Endodermal cell (in vitro differentiated cells): Measurements from ENCODE around the gene SLC4A4. TPM values are rescaled to one million over a fixed set of nuclear protein-coding genes. Genes with fewer than 3 reads are reported as not detected.

Experiments used
- DNase-seq: peaks from one replicate; pipeline ENCODE4 v3.0.0-alpha.2; 2017
- H3K27ac ChIP-seq: 2 replicates; pipeline ENCODE4 v1.5.1; 2013; ENCODE audit warnings: mild to moderate bottlenecking, low read depth, low read length, moderate library complexity
- H3K27me3 ChIP-seq: 2 replicates; pipeline ENCODE4 v1.6.1; 2013; ENCODE audit warnings: mild to moderate bottlenecking, low read length, moderate library complexity; ENCODE audit not compliant: insufficient read depth, control insufficient read depth, poor library complexity, severe bottlenecking
- H3K36me3 ChIP-seq: 2 replicates; pipeline ENCODE4 v1.7.0; 2013; ENCODE audit warnings: mild to moderate bottlenecking, low read length, moderate library complexity; ENCODE audit not compliant: control insufficient read depth, insufficient read depth
- H3K4me1 ChIP-seq: one replicate; pipeline ENCODE4 v1.7.0; 2013; ENCODE audit warnings: low read length; ENCODE audit not compliant: control insufficient read depth, insufficient read depth
- H3K4me3 ChIP-seq: 2 replicates; pipeline ENCODE4 v1.5.1; 2013; ENCODE audit warnings: mild to moderate bottlenecking, low read length, moderate library complexity
- H3K9ac ChIP-seq: 2 replicates; pipeline ENCODE4 v1.6.1; 2013; ENCODE audit warnings: mild to moderate bottlenecking, low read length, moderate library complexity; ENCODE audit not compliant: poor library complexity, severe bottlenecking; ENCODE audit errors: extremely low read depth
- H3K9me3 ChIP-seq: 2 replicates; pipeline ENCODE4 v1.6.1; 2013; ENCODE audit warnings: mild to moderate bottlenecking, low read length, moderate library complexity; ENCODE audit not compliant: control insufficient read depth
- H3K27ac Mint-ChIP-seq: 2 replicates; pipeline ENCODE4 v1.8.0; 2020; ENCODE audit warnings: mixed read lengths
- H3K27me3 Mint-ChIP-seq: 2 replicates; pipeline ENCODE4 v1.8.0; 2021; ENCODE audit warnings: mild to moderate bottlenecking, mixed read lengths; ENCODE audit not compliant: insufficient read depth
- H3K36me3 Mint-ChIP-seq: 2 replicates; pipeline ENCODE4 v1.8.0; 2020; ENCODE audit warnings: low read depth, mixed read lengths
- H3K4me1 Mint-ChIP-seq: 2 replicates; pipeline ENCODE4 v1.8.0; 2020; ENCODE audit warnings: mixed read lengths
- H3K4me3 Mint-ChIP-seq: 2 replicates; pipeline ENCODE4 v1.8.0; 2020; ENCODE audit warnings: mild to moderate bottlenecking, moderate library complexity, mixed read lengths
- H3K9me3 Mint-ChIP-seq: 2 replicates; pipeline ENCODE4 v1.8.0; 2020; ENCODE audit warnings: mild to moderate bottlenecking, mixed read lengths
- WGBS, 2 experiments: methylation state at CpG; one replicate each; pipeline versions ENCODE4 v1.1.5 to v1.1.7; 2013; ENCODE audit warnings: missing lambda C conversion rate in 2 of 2, mixed read lengths in 1 of 2; ENCODE audit not compliant: insufficient coverage in 1 of 2, insufficient read length in 1 of 2; 5-methylcytosine and 5-hydroxymethylcytosine counted together
- total RNA-seq, 2 donors: library from RNA; stranded (reverse); fragmentation: NEBNext Ultra II Directional in 1 of 2; extraction: Animal tissue kit (Norgen Biotek cat#: 25700) in 1 of 2; gene quantifications; 2 replicates in 1 of 2; 3 replicates in 1 of 2; pipeline ENCODE4 v1.2.1, GENCODE V29; 2021
- TF ChIP-seq, protein P1 (sequence below): fragments of 200-600 bp; sonication (generic); conservative IDR thresholded peaks from 2 replicates; pipeline ENCODE4 v1.5.0; 2021; ENCODE audit warnings: antibody characterized with exemption, mild to moderate bottlenecking

Gene SLC4A4
- total RNA-seq, 2 donors from 2014 or later, result 3.3 to 3.8 TPM

DNA sequence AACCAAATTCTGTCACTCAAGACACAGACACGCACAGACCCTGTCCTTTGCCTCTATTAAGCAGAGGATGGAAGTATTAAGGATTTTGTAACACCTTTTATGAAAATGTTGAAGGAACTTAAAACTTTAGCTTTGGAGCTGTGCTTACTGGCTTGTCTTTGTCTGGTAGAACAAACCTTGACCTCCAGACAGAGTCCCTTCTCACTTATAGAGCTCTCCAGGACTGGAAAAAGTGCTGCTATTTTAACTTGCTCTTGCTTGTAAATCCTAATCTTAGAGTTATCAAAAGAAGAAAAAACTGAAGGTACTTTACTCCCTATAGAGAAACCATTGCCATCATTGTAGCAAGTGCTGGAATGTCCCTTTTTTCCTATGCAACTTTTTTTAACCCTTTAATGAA, 229.3 kb downstream of the SLC4A4 start:
- Mint-ChIP-seq H3K9me3 (no peaks in the 10 kb centered on the region), H3K27me3 (no peaks in the 10 kb centered on the region), H3K27ac (no peak overlapping the region), H3K36me3 (no peaks in the 10 kb centered on the region), H3K4me3 (no peak overlapping the region), H3K4me1 (peaks cover 42% of the 10 kb centered on the region)
- H3K27ac ChIP-seq, result no peak overlapping the region
- H3K4me1 ChIP-seq, result peaks cover 27% of the 10 kb centered on the region
- TF ChIP-seq, protein P1, sequence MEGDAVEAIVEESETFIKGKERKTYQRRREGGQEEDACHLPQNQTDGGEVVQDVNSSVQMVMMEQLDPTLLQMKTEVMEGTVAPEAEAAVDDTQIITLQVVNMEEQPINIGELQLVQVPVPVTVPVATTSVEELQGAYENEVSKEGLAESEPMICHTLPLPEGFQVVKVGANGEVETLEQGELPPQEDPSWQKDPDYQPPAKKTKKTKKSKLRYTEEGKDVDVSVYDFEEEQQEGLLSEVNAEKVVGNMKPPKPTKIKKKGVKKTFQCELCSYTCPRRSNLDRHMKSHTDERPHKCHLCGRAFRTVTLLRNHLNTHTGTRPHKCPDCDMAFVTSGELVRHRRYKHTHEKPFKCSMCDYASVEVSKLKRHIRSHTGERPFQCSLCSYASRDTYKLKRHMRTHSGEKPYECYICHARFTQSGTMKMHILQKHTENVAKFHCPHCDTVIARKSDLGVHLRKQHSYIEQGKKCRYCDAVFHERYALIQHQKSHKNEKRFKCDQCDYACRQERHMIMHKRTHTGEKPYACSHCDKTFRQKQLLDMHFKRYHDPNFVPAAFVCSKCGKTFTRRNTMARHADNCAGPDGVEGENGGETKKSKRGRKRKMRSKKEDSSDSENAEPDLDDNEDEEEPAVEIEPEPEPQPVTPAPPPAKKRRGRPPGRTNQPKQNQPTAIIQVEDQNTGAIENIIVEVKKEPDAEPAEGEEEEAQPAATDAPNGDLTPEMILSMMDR, result no peak
- H3K9ac ChIP-seq, result no peak overlapping the region
- H3K27me3 ChIP-seq, result no peaks in the 10 kb centered on the region
- no peaks in the 10 kb centered on the region for H3K9me3 ChIP-seq
- peak; percentile 37 for DNase-seq
- no peaks in the 10 kb centered on the region for H3K36me3 ChIP-seq
- H3K4me3 ChIP-seq, result no peak overlapping the region
- no CpG with 5 or more reads among the region's 1 CpG for WGBS, 2 experiments

GRCh38 chr4:71570492-71570891, 231.7 kb downstream of the SLC4A4 start:
- H3K4me3 Mint-ChIP-seq, result no peak overlapping the region
- H3K27me3 Mint-ChIP-seq, result no peaks in the 10 kb centered on the region
- WGBS, 2 experiments, result 57 to 75% methylated on average over 1 to 3 of the region's 3 CpGs
- TF ChIP-seq, protein P1, result no peak
- H3K27ac Mint-ChIP-seq, result peak overlapping the region; percentile 20
- H3K9me3 Mint-ChIP-seq, result peaks cover 19% of the 10 kb centered on the region
- Histone ChIP-seq H3K36me3 (no peaks in the 10 kb centered on the region), H3K27me3 (no peaks in the 10 kb centered on the region), H3K4me3 (no peak overlapping the region), H3K9ac (no peak overlapping the region), H3K27ac (no peak overlapping the region), H3K9me3 (no peaks in the 10 kb centered on the region), H3K4me1 (peaks cover 27% of the 10 kb centered on the region)
- DNase-seq, result no peak
- H3K4me1 Mint-ChIP-seq, result peaks cover 37% of the 10 kb centered on the region
- peaks cover 2% of the 10 kb centered on the region for H3K36me3 Mint-ChIP-seq

- WGBS, 2 experiments, result 87 to 91% methylated on average over 2 to 3 of the region's 3 CpGs
- H3K9me3 Mint-ChIP-seq, result peaks cover 20% of the 10 kb centered on the region
- peaks cover 27% of the 10 kb centered on the region for H3K4me1 ChIP-seq
- no peaks in the 10 kb centered on the region for H3K36me3 ChIP-seq
- no peaks in the 10 kb centered on the region for H3K27me3 Mint-ChIP-seq
- no peak for DNase-seq
- H3K27ac Mint-ChIP-seq, result no peak overlapping the region
- TF ChIP-seq, protein P1, result no peak
- H3K4me3 ChIP-seq, result no peak overlapping the region
- H3K4me3 Mint-ChIP-seq, result no peak overlapping the region
- H3K27me3 ChIP-seq, result no peaks in the 10 kb centered on the region
- peaks cover 2% of the 10 kb centered on the region for H3K36me3 Mint-ChIP-seq
- H3K9me3 ChIP-seq, result no peaks in the 10 kb centered on the region
- H3K9ac ChIP-seq, result no peak overlapping the region
- H3K27ac ChIP-seq, result no peak overlapping the region
- peaks cover 36% of the 10 kb centered on the region for H3K4me1 Mint-ChIP-seq
Observed at GRCh38 chr4:71571346-71571745, 232.5 kb downstream of the SLC4A4 start.
